AG04450 (cell line): ENCODE measurements around the gene NUB1. TPM values are rescaled to one million over a fixed set of nuclear protein-coding genes. Genes with fewer than 3 reads are reported as not detected.

Source experiments
- CTCF ChIA-PET: fragments of 300-600, 350-600 bp; formaldehyde crosslinking; extraction: SDS; loops from one replicate; lab custom pipeline; 2022; ENCODE audit warnings: antibody characterized with exemption, inconsistent platforms; lab: Charles Lee
- POLR2A ChIA-PET: fragments of 350-600 bp; formaldehyde crosslinking; extraction: SDS; loops from one replicate; lab custom pipeline; 2021; ENCODE audit warnings: antibody characterized with exemption, inconsistent platforms; lab: Yijun Ruan, JAX
- DNase-seq: peaks from one replicate; pipeline ENCODE4 v3.0.0-alpha.2; 2011; ENCODE audit warnings: low read depth, low spot score
- H3K27ac ChIP-seq: one replicate; pipeline ENCODE4 v1.5.1; 2012; ENCODE audit warnings: low read depth, low read length, control low read depth
- H3K27me3 ChIP-seq: one replicate; pipeline ENCODE4 v1.6.0; 2012; ENCODE audit warnings: low read length; ENCODE audit not compliant: control insufficient read depth, insufficient read depth
- H3K4me3 ChIP-seq: 2 replicates; pipeline ENCODE4 v1.5.1; 2011; ENCODE audit warnings: mild to moderate bottlenecking, low read depth, low read length, control low read depth
- H3K9me3 ChIP-seq: 2 replicates; pipeline ENCODE4 v1.5.1; 2012; ENCODE audit warnings: low read length; ENCODE audit not compliant: control insufficient read depth, insufficient read depth
- polyA plus RNA-seq: library from polyadenylated mRNA; depleted of rRNA; stranded (reverse); fragments of >200 nt; gene quantifications from 2 replicates; pipeline ENCODE4 v1.2.3, GENCODE V29; 2011
- TF ChIP-seq, protein P1 (sequence below): IDR thresholded peaks from 2 replicates; pipeline ENCODE4 v1.5.1; 2011; ENCODE audit warnings: low read depth, low read length, control low read depth, inconsistent platforms

The NUB1 gene
- polyA plus RNA-seq, 1 experiment = 64.1 TPM

DNA sequence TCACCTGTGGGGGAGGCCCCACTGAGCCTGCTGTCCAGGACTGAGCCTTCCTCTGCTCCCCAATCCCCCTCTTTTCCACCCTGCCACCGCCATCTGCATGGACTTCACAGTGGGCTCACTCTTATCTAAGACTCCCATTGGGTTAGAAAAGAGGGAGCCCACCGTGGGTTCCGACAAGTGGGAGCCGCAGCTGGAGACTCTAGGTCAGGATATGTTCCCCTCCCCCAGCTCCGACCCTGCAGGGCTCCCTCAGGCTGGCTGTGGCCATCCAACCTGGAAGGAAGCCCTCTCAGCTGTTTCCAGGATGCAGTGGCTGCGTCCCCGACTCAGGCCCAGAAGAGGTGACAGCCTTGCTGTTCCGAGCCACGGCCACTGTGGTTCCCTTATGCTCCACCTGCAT lies 63.4 kb downstream of the NUB1 start:
- Histone ChIP-seq H3K27me3 (peaks cover 42% of the 10 kb centered on the region), H3K27ac (no peak overlapping the region), H3K4me3 (no peak overlapping the region), H3K9me3 (no peaks in the 10 kb centered on the region; the same call in 1 of the 2 replicates)
- no peak for DNase-seq
- POLR2A ChIA-PET = no interaction called here
- CTCF ChIA-PET = no interaction called here
- TF ChIP-seq, protein P1, sequence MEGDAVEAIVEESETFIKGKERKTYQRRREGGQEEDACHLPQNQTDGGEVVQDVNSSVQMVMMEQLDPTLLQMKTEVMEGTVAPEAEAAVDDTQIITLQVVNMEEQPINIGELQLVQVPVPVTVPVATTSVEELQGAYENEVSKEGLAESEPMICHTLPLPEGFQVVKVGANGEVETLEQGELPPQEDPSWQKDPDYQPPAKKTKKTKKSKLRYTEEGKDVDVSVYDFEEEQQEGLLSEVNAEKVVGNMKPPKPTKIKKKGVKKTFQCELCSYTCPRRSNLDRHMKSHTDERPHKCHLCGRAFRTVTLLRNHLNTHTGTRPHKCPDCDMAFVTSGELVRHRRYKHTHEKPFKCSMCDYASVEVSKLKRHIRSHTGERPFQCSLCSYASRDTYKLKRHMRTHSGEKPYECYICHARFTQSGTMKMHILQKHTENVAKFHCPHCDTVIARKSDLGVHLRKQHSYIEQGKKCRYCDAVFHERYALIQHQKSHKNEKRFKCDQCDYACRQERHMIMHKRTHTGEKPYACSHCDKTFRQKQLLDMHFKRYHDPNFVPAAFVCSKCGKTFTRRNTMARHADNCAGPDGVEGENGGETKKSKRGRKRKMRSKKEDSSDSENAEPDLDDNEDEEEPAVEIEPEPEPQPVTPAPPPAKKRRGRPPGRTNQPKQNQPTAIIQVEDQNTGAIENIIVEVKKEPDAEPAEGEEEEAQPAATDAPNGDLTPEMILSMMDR = no peak

DNA sequence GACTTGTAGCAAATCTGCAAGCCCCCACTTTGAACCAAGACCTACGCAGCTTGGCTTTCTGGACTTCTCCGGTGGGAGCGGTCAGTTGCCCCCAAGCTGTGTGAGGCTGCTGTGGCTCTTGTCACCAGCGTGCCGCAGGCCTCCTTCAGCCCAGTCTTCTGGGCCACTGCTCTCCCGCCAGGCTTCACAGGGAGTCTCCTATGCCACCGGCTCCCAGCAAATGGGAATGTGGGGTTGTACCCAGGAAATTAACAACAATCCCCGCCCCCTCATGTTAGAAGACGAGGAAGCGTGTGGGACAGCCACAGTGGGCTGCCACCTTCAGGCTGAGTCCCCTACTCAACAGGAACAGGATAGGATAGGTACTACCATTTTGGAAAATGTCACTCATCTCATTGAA lies 64.0 kb downstream of the NUB1 start:
- no peak for DNase-seq
- Histone ChIP-seq H3K27me3 (peaks cover 47% of the 10 kb centered on the region), H3K9me3 (peaks cover 4% of the 10 kb centered on the region; the same call in 1 of the 2 replicates), H3K27ac (no peak overlapping the region), H3K4me3 (no peak overlapping the region)
- ChIA-PET CTCF (no interaction called here), POLR2A (no interaction called here)
- TF ChIP-seq, protein P1 = no peak

DNA sequence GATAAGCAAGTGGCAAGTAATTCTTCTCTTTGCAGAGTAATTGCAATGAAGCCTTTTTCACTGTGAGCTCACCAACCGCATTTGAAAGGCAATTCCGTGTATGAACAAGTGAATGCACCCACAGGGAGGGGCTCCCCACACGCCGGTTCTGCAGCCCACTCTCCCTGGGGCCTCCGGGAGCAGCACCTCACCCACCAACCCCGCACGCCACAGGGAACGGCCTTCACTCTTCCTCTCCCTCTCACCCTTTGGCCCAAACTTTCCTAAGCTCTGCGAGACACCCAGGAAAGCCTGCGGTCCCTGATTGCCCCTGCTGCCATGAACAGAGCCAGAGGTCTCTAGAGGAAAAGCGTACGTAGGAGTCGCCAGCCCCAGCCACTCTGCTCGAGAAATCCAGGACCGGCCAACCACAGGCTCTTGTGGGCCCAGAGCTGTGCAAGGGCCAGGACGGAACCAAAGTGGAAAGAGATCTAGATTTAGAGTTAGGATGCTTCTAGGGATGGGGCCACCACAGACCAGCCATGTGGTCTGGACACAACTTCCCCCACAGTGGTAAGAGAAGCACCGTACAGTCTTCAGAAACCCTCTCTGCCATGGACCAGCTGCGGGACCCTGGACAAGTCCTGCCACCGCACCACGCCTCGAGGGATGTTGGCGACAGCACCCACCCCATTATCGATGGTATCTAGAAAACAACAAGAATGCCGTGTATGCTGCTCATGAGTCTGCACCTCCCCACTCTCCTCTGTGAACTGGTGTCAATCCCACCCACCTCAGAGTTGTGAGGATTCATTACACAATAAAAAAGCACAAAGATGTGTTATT lies 64.7 kb downstream of the NUB1 start:
- Histone ChIP-seq H3K27ac (no peak overlapping the region), H3K27me3 (peaks cover 54% of the 10 kb centered on the region), H3K9me3 (peaks cover 4% of the 10 kb centered on the region; the same call in 1 of the 2 replicates), H3K4me3 (no peak overlapping the region)
- ChIA-PET CTCF (no interaction called here), POLR2A (no interaction called here)
- TF ChIP-seq, protein P1 = no peak
- DNase-seq = no peak

DNA sequence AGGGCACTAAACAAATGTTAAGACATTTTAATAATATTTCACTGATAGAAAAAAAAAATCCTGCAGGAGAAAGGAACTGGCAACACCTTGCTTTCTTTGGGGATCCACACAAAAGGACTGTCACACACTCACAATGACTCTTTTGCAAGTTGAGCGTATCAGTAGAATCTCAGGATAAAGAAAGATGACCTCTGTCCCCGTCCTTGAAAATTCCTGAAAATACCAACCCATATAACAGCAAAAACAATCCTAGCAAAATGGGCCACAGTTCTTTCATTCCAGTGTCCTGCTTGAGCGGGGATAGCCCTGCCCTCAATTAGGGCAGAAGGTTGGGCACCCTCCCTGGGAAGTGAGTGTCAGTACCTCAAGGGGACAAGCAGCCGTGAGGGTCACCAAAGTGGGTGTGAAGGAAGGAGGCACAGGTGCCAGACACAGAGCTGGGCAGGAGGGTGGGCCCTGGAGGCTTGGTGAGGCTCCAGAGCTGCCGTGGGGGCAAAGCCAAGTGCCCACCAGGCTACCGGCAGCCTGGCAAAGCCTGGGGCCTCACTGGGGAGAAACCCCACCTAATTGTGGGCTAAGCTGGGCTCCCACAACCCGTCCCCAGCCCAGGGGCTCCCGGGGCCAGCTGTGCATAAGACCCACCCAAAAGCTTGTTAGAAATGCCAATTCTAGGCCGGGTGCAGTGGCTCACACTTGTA lies 65.4 kb downstream of the NUB1 start:
- Histone ChIP-seq H3K27me3 (peaks cover 61% of the 10 kb centered on the region), H3K9me3 (peaks cover 4% of the 10 kb centered on the region; the same call in 1 of the 2 replicates), H3K4me3 (no peak overlapping the region), H3K27ac (no peak overlapping the region)
- no peak for DNase-seq
- ChIA-PET POLR2A (no interaction called here), CTCF (no interaction called here)
- TF ChIP-seq, protein P1 = no peak

DNA sequence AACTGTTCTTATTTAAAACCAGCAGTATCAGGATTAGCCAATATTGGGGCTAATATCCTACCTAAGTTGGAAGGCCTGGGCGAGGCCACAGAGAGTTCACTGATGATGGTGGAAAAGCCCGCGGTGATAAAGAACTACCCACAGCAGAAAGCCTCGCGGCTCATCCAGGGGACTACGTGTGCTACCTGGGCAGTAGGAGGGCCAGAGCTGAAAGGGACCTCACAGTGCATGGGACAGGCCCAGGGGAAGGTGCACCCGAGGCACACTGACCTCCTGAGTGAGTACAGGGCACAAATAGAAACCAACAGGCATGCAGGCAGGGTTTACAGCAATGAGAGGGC lies 66.9 kb downstream of the NUB1 start:
- CTCF ChIA-PET = no interaction called here
- TF ChIP-seq, protein P1 = no peak

More for the DNA sequence above, 66.9 kb downstream of the NUB1 start:
- DNase-seq = no peak
- Histone ChIP-seq H3K27ac (no peak overlapping the region), H3K27me3 (peaks cover 65% of the 10 kb centered on the region), H3K4me3 (no peak overlapping the region), H3K9me3 (peaks cover 4% of the 10 kb centered on the region; the same call in 1 of the 2 replicates)
- POLR2A ChIA-PET = no interaction called here
